Measurements from ENCODE around the gene B9D1.
"Not testable (repeated sequence)": the region's sequence is repeated elsewhere in the genome, so short reads cannot be mapped to it uniquely, and the experiment has no call there.

B9D1 gene

GRCh38 chr17:19360772-19361171 is 1.8 kb downstream of the B9D1 start:
- in situ Hi-C loops (cut with HindIII; ENCODE audit: low sequenced_read_pairs) = no loop called here
- no peak for DNase-seq (ENCODE audit: low read depth, low spot score)
- no peak overlapping the region for H3K4me3 ChIP-seq (ENCODE audit: low read depth, low read length)
- TF ChIP-seq, protein P1, sequence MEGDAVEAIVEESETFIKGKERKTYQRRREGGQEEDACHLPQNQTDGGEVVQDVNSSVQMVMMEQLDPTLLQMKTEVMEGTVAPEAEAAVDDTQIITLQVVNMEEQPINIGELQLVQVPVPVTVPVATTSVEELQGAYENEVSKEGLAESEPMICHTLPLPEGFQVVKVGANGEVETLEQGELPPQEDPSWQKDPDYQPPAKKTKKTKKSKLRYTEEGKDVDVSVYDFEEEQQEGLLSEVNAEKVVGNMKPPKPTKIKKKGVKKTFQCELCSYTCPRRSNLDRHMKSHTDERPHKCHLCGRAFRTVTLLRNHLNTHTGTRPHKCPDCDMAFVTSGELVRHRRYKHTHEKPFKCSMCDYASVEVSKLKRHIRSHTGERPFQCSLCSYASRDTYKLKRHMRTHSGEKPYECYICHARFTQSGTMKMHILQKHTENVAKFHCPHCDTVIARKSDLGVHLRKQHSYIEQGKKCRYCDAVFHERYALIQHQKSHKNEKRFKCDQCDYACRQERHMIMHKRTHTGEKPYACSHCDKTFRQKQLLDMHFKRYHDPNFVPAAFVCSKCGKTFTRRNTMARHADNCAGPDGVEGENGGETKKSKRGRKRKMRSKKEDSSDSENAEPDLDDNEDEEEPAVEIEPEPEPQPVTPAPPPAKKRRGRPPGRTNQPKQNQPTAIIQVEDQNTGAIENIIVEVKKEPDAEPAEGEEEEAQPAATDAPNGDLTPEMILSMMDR (IDR thresholded peaks at IDR 0.05; ENCODE audit: low read depth, low read length) = no peak

- no peak for DNase-seq (ENCODE audit: low read depth, low spot score)
- TF ChIP-seq, protein P1 (IDR thresholded peaks at IDR 0.05; ENCODE audit: low read depth, low read length) = no peak
- in situ Hi-C loops (cut with HindIII; ENCODE audit: low sequenced_read_pairs) = no loop called here
- H3K4me3 ChIP-seq (ENCODE audit: low read depth, low read length) = no peak overlapping the region
Observed at GRCh38 chr17:19359856-19360255, 2.7 kb downstream of the B9D1 start.

GRCh38 chr17:19359151-19359550 is 3.4 kb downstream of the B9D1 start:
- in situ Hi-C loops (cut with HindIII; ENCODE audit: low sequenced_read_pairs) = no loop called here
- TF ChIP-seq, protein P1 (IDR thresholded peaks at IDR 0.05; ENCODE audit: low read depth, low read length) = no peak
- H3K4me3 ChIP-seq (ENCODE audit: low read depth, low read length) = no peak overlapping the region
- DNase-seq (ENCODE audit: low read depth, low spot score) = no peak

DNA sequence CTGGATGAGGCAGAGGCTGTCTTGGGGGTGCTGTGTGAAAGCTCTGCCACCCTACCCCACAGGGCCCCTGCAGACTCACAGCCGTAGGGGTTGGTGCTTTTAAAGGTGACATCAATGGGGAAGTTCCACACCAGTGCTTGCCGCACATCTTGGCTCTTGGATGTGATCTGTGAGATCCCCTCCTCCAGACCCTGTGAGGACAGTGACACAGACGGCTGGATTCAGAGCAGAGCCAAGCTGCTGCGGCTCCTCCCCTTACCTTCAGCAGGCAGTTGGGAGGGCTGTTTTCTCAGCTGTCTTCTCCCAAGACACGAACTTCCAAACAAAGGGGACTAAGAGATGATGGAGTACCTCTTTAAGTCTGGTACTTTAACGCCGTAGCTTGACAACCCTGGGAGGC is 4.8 kb downstream of the B9D1 start:
- DNase-seq (ENCODE audit: low read depth, low spot score) = no peak
- H3K4me3 ChIP-seq (ENCODE audit: low read depth, low read length) = no peak overlapping the region
- in situ Hi-C loops (cut with HindIII; ENCODE audit: low sequenced_read_pairs) = no loop called here
- TF ChIP-seq, protein P1 (IDR thresholded peaks at IDR 0.05; ENCODE audit: low read depth, low read length) = no peak

DNA sequence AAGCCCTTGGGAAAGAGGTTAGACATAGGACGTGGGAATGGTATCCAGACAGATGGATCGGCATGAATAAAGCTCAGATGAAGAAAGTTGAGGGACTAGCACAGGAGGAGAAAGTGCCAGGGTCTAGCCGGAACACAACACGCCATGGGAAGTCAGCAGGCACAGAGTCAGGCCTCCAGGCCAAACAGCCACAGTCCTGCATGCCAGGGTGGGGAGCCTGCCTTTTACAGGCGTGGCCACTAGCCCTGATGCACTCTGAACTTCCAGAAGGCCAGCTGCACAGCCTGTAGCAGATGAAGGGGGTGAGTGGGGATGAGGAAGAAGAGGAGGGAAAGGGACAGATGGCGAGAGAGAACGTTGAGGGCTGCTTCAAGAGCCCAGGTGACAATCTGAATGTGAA is 5.2 kb downstream of the B9D1 start:
- no peak for DNase-seq (ENCODE audit: low read depth, low spot score)
- TF ChIP-seq, protein P1 (IDR thresholded peaks at IDR 0.05; ENCODE audit: low read depth, low read length) = no peak
- H3K4me3 ChIP-seq (ENCODE audit: low read depth, low read length) = no peak overlapping the region
- in situ Hi-C loops (cut with HindIII; ENCODE audit: low sequenced_read_pairs) = no loop called here

- TF ChIP-seq, protein P1 (IDR thresholded peaks at IDR 0.05; ENCODE audit: low read depth, low read length) = no peak
- in situ Hi-C loops (cut with HindIII; ENCODE audit: low sequenced_read_pairs) = no loop called here
- no peak overlapping the region for H3K4me3 ChIP-seq (ENCODE audit: low read depth, low read length)
- DNase-seq (ENCODE audit: low read depth, low spot score) = no peak
Observed at GRCh38 chr17:19354748-19355147, 7.8 kb downstream of the B9D1 start.

- H3K4me3 ChIP-seq (ENCODE audit: low read depth, low read length); in situ Hi-C loops (cut with HindIII; ENCODE audit: low sequenced_read_pairs); DNase-seq (ENCODE audit: low read depth, low spot score): not testable (repeated sequence)
Observed at GRCh38 chr17:19353401-19353800, 9.1 kb downstream of the B9D1 start.

Measured in astrocyte of the spinal cord (primary cell).